ENCODE measurements around the gene LATS1. TPM values are rescaled to one million over a fixed set of nuclear protein-coding genes. Genes with fewer than 3 reads are reported as not detected.
"Not testable (repeated sequence)": the region's sequence is repeated elsewhere in the genome, so short reads cannot be mapped to it uniquely, and the experiment has no call there.

The LATS1 gene
- total RNA-seq, 2 donors from 2014 or later = 24.4 to 30.5 TPM

DNA sequence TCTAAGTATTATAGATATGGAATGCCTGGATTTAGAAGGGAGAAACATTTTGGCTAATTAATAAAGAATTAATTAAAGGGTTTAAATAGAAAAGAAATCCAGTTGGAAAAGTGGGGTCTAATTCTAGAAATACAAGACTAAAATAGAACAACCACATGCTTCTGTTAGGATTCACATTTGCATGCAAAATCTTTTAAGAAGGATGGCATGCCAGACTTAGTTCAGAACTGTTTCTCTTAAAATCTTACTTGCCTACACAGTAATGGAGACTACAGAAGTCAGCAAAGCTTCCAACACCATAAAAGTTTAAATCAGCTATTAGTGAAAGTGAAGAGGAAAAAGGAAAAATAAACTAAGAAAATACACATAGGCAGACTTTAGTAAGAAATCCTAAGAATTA is 36.7 kb downstream of the LATS1 start:
- Histone ChIP-seq H3K4me3 (no peak overlapping the region), H3K36me3 (peaks cover 18% of the 10 kb centered on the region), H3K27ac (no peak overlapping the region), H3K27me3 (replicated peaks; ENCODE audit: insufficient read depth) (no peaks in the 10 kb centered on the region), H3K4me1 (ENCODE audit: control insufficient read depth in 1 of 2, low read depth in 2 of 2) (peaks cover 0 to 8% of the 10 kb centered on the region in 2 donors), H3K9me3 (no peaks in the 10 kb centered on the region)
- ATAC-seq (ENCODE audit: insufficient number of reproducible peaks, low FRiP score, low read depth) = no peak
- DNase-seq (ENCODE audit: low spot score) = no peak
- no peak for TF ChIP-seq CTCF (IDR thresholded peaks at IDR 0.05)

DNA sequence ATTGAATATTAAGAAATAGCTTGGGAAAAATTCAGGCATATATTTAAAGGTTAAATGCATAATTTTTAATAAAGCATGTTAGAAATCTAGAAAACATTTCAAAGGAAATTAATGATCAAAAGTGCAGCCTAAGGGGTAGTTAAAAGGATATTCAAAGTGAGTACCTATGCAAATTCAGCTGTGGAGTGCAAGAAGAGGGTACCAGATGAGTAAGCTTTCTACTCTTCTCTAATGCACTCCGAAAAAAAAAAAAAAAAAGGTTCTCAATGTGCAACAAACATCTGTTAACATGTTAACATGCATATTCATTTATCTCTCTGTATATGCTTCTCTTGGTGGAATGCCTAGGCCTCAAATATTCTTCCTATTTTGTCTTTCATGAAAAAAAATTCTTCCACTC is 37.4 kb downstream of the LATS1 start:
- peaks cover 24% of the 10 kb centered on the region for H3K36me3 ChIP-seq
- no peak overlapping the region for H3K4me3 ChIP-seq
- no peak for TF ChIP-seq CTCF (IDR thresholded peaks at IDR 0.05)
- no peak for DNase-seq (ENCODE audit: low spot score)
- no peak overlapping the region for H3K27ac ChIP-seq
- no peaks in the 10 kb centered on the region for H3K9me3 ChIP-seq
- H3K27me3 ChIP-seq (replicated peaks; ENCODE audit: insufficient read depth) = no peaks in the 10 kb centered on the region
- ATAC-seq (ENCODE audit: insufficient number of reproducible peaks, low FRiP score, low read depth) = no peak
- H3K4me1 ChIP-seq (ENCODE audit: control insufficient read depth in 1 of 2, low read depth in 2 of 2) = peaks cover 0 to 8% of the 10 kb centered on the region in 2 donors

- not testable (repeated sequence) for DNase-seq (ENCODE audit: low spot score); H3K9me3 ChIP-seq; ATAC-seq (ENCODE audit: insufficient number of reproducible peaks, low FRiP score, low read depth); H3K4me1 ChIP-seq (ENCODE audit: control insufficient read depth in 1 of 2, low read depth in 2 of 2); H3K4me3 ChIP-seq; H3K27me3 ChIP-seq (replicated peaks; ENCODE audit: insufficient read depth); H3K27ac ChIP-seq
- H3K36me3 ChIP-seq = peaks cover 42% of the 10 kb centered on the region
These were observed 45.6 kb downstream of the LATS1 start for GRCh38 chr6:149672265-149672664.

DNA sequence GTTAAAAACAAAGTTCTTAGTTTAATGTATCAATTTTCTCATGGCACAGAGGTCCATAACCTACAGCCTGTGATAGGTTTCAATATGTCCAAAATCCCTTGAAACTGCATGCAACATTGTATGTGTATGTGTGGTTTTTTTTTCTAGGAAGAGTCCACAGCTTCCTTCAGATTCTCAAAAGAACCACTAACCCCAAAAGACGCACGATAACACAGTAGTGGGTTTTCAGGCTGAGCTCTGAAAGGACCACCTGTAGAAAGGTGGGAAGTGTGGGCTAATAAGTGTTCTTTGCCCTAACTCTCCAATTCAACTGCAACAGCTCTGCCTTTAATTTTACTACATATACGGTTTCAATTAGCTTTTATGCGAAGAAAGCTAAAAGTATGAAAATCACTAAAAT is 57.9 kb downstream of the LATS1 start:
- no peak for DNase-seq (ENCODE audit: low spot score)
- no peak for TF ChIP-seq CTCF (IDR thresholded peaks at IDR 0.05)
- no peak overlapping the region for H3K27ac ChIP-seq
- no peak overlapping the region for H3K4me3 ChIP-seq
- H3K36me3 ChIP-seq = peaks cover 34% of the 10 kb centered on the region
- no peaks in the 10 kb centered on the region for H3K9me3 ChIP-seq
- no peaks in the 10 kb centered on the region for H3K27me3 ChIP-seq (replicated peaks; ENCODE audit: insufficient read depth)
- H3K4me1 ChIP-seq (ENCODE audit: control insufficient read depth in 1 of 2, low read depth in 2 of 2) = no peaks in the 10 kb centered on the region
- no peak for ATAC-seq (ENCODE audit: insufficient number of reproducible peaks, low FRiP score, low read depth)

- no peaks in the 10 kb centered on the region for H3K27me3 ChIP-seq (replicated peaks; ENCODE audit: insufficient read depth)
- ATAC-seq (ENCODE audit: insufficient number of reproducible peaks, low FRiP score, low read depth) = no peak
These were observed 60.5 kb downstream of the LATS1 start for GRCh38 chr6:149657441-149657840.

More at GRCh38 chr6:149657441-149657840, 60.5 kb downstream of the LATS1 start:
- TF ChIP-seq CTCF (IDR thresholded peaks at IDR 0.05) = no peak
- no peaks in the 10 kb centered on the region for H3K9me3 ChIP-seq
- no peak overlapping the region for H3K4me3 ChIP-seq
- DNase-seq (ENCODE audit: low spot score) = no peak
- H3K4me1 ChIP-seq (ENCODE audit: control insufficient read depth in 1 of 2, low read depth in 2 of 2) = no peaks in the 10 kb centered on the region
- peaks cover 23% of the 10 kb centered on the region for H3K36me3 ChIP-seq
- H3K27ac ChIP-seq = no peak overlapping the region
